Astrocyte (in vitro differentiated cells and primary cell): Measurements from ENCODE around the gene EGFL6. TPM values are rescaled to one million over a fixed set of nuclear protein-coding genes. Genes with fewer than 3 reads are reported as not detected.
A peak's percentile ranks its signal among the peaks of the same experiment; 100 is the strongest.

Experiments
- DNase-seq: peaks from one replicate; pipeline ENCODE4 v3.0.0-alpha.2; 2010; ENCODE audit warnings: low read depth
- FAIRE-seq: peaks from 2 replicates; lab custom pipeline; 2011; peaks lifted over from hg19 to GRCh38; lab: Jason Lieb, UNC
- H2AFZ ChIP-seq: 2 replicates; pipeline ENCODE4 v1.6.0; 2012; ENCODE audit warnings: low read depth, low read length, inconsistent platforms
- H3K27ac ChIP-seq: 2 replicates; pipeline ENCODE4 v1.5.1; 2011; ENCODE audit warnings: low read depth, low read length, inconsistent platforms
- H3K27me3 ChIP-seq: 2 replicates; pipeline ENCODE4 v1.6.0; 2011; ENCODE audit warnings: low read length, inconsistent platforms; ENCODE audit not compliant: insufficient read depth
- H3K36me3 ChIP-seq: 2 replicates; pipeline ENCODE4 v1.5.1; 2011; ENCODE audit warnings: low read length, inconsistent platforms; ENCODE audit not compliant: insufficient read depth
- H3K4me1 ChIP-seq: 2 replicates; pipeline ENCODE4 v1.5.1; 2011; ENCODE audit warnings: low read length, inconsistent platforms; ENCODE audit not compliant: insufficient read depth
- H3K4me2 ChIP-seq: 2 replicates; pipeline ENCODE4 v1.6.0; 2012; ENCODE audit warnings: low read length, inconsistent platforms
- H3K4me3 ChIP-seq: 2 replicates; pipeline ENCODE4 v1.5.1; 2011; ENCODE audit warnings: low read depth, mild to moderate bottlenecking, low read length, inconsistent platforms; ENCODE audit not compliant: insufficient read depth
- H3K79me2 ChIP-seq: 2 replicates; pipeline ENCODE4 v1.6.0; 2012; ENCODE audit warnings: mild to moderate bottlenecking, low read length, inconsistent platforms; ENCODE audit not compliant: insufficient read depth
- H3K9ac ChIP-seq: 2 replicates; pipeline ENCODE4 v1.6.0; 2012; ENCODE audit warnings: mild to moderate bottlenecking, low read length, inconsistent platforms
- H3K9me3 ChIP-seq: 2 replicates; pipeline ENCODE4 v1.5.1; 2012; ENCODE audit warnings: low read depth, mild to moderate bottlenecking, low read length, inconsistent platforms; ENCODE audit not compliant: insufficient read depth
- H4K20me1 ChIP-seq: 2 replicates; pipeline ENCODE4 v1.6.0; 2012; ENCODE audit warnings: low read length, inconsistent platforms; ENCODE audit not compliant: insufficient read depth
- H3K27ac Mint-ChIP-seq: one replicate; pipeline ENCODE4 v1.8.0; 2021; ENCODE audit warnings: mild to moderate bottlenecking, mixed read lengths; ENCODE audit not compliant: unreplicated experiment
- H3K27me3 Mint-ChIP-seq: one replicate; pipeline ENCODE4 v1.8.0; 2021; ENCODE audit warnings: low read depth, mixed read lengths; ENCODE audit not compliant: unreplicated experiment
- H3K36me3 Mint-ChIP-seq: one replicate; pipeline ENCODE4 v1.8.0; 2021; ENCODE audit warnings: low read depth, mixed read lengths; ENCODE audit not compliant: unreplicated experiment
- H3K4me1 Mint-ChIP-seq: one replicate; pipeline ENCODE4 v1.8.0; 2021; ENCODE audit warnings: low read depth, mixed read lengths; ENCODE audit not compliant: unreplicated experiment
- H3K4me3 Mint-ChIP-seq: one replicate; pipeline ENCODE4 v1.8.0; 2021; ENCODE audit warnings: mild to moderate bottlenecking, moderate library complexity, mixed read lengths; ENCODE audit not compliant: unreplicated experiment
- H3K9me3 Mint-ChIP-seq: one replicate; pipeline ENCODE4 v1.8.0; 2021; ENCODE audit warnings: mild to moderate bottlenecking, mixed read lengths; ENCODE audit not compliant: unreplicated experiment
- CTCF ChIP-seq: IDR thresholded peaks from 2 replicates; pipeline ENCODE4 v1.5.1; 2011; ENCODE audit warnings: low read depth, mild to moderate bottlenecking, inconsistent platforms, low read length, moderate library complexity; ENCODE audit not compliant: insufficient read depth
- EZH2 ChIP-seq: IDR thresholded peaks from 2 replicates; pipeline ENCODE4 v1.6.1; 2012; ENCODE audit warnings: mild to moderate bottlenecking, low read length, inconsistent platforms; ENCODE audit not compliant: insufficient read depth
- total RNA-seq: library from RNA; stranded (reverse); gene quantifications from 2 replicates; pipeline ENCODE4 v1.2.1, GENCODE V29; 2021

Gene EGFL6
- total RNA-seq, 1 donor from 2014 or later = 0.18 TPM

- no peaks in the 10 kb centered on the region for H3K9me3 ChIP-seq
- H3K9ac ChIP-seq = no peak overlapping the region
- no peak overlapping the region for H3K4me2 ChIP-seq
- H3K79me2 ChIP-seq = no peaks in the 10 kb centered on the region
- no peaks in the 10 kb centered on the region for H3K27me3 Mint-ChIP-seq
- H3K4me1 Mint-ChIP-seq = no peaks in the 10 kb centered on the region
- H3K4me3 ChIP-seq = no peak overlapping the region
- H4K20me1 ChIP-seq = no peaks in the 10 kb centered on the region
- H3K36me3 ChIP-seq = no peaks in the 10 kb centered on the region
- no peaks in the 10 kb centered on the region for H3K4me1 ChIP-seq
- no peak overlapping the region for H2AFZ ChIP-seq
- no peaks in the 10 kb centered on the region for H3K27me3 ChIP-seq
- H3K27ac Mint-ChIP-seq = no peak overlapping the region
- FAIRE-seq = peak; percentile 60
- no peaks in the 10 kb centered on the region for H3K36me3 Mint-ChIP-seq
- peaks cover 3% of the 10 kb centered on the region for H3K9me3 Mint-ChIP-seq
- TF ChIP-seq EZH2 (no peak), CTCF (no peak)
- H3K4me3 Mint-ChIP-seq = no peak overlapping the region
- DNase-seq = no peak
- no peak overlapping the region for H3K27ac ChIP-seq
Observed at GRCh38 chrX:13550346-13550745, 19.1 kb upstream of the EGFL6 start.

DNA sequence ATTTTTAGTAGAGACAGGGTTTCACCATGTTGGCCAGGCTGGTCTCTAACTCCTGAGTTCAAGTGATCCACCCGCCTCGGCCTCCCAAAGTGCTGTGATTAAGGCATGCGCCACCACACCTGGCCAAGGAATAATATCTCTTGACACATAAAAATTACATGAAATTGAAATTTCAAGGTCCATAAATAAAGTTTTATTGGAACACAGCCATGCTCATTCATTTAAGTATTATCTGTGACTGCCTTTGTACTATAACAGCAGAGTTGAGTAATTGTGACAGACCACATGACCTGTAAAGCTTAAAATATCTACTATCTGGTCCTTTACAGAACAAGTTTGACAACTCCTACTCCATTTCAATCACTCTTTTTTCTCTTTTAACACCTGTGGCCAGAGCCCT, 17.8 kb upstream of the EGFL6 start:
- no peaks in the 10 kb centered on the region for H4K20me1 ChIP-seq
- no peak overlapping the region for H3K4me3 ChIP-seq
- H3K4me1 ChIP-seq = no peaks in the 10 kb centered on the region
- no peak for FAIRE-seq
- no peaks in the 10 kb centered on the region for H3K27me3 ChIP-seq
- Mint-ChIP-seq H3K4me3 (no peak overlapping the region), H3K36me3 (no peaks in the 10 kb centered on the region), H3K9me3 (peaks cover 3% of the 10 kb centered on the region), H3K27me3 (no peaks in the 10 kb centered on the region), H3K4me1 (no peaks in the 10 kb centered on the region), H3K27ac (no peak overlapping the region)
- no peak for DNase-seq
- TF ChIP-seq CTCF (no peak), EZH2 (no peak)
- no peak overlapping the region for H3K4me2 ChIP-seq
- H3K36me3 ChIP-seq = no peaks in the 10 kb centered on the region
- H3K9me3 ChIP-seq = no peaks in the 10 kb centered on the region
- H3K9ac ChIP-seq = no peak overlapping the region
- no peak overlapping the region for H2AFZ ChIP-seq
- H3K79me2 ChIP-seq = no peaks in the 10 kb centered on the region
- H3K27ac ChIP-seq = no peak overlapping the region

DNA sequence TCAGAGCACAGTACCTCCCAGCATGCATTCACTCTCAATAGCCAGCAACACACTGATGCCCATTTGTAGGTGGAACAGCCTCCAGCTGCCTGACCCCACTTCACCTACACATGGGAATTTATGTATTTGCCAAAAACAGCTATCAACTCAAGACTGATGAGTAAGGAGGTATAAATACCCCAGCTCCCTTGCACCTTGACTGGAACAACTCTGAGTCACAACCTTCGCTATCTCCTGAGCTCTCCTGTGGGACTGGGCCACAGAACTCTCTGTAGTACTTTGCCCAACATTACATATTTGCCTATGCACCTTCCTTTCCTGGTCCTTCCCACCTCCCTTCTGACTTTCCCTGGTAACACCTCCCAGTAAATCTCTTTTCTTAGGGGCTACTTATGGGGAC, 16.5 kb upstream of the EGFL6 start:
- Histone ChIP-seq H3K36me3 (no peaks in the 10 kb centered on the region), H3K4me1 (no peaks in the 10 kb centered on the region), H3K4me2 (no peak overlapping the region), H3K27me3 (no peaks in the 10 kb centered on the region), H3K9ac (no peak overlapping the region), H3K4me3 (no peak overlapping the region), H2AFZ (no peak overlapping the region), H3K27ac (no peak overlapping the region), H3K79me2 (no peaks in the 10 kb centered on the region), H4K20me1 (no peaks in the 10 kb centered on the region), H3K9me3 (no peaks in the 10 kb centered on the region)
- TF ChIP-seq EZH2 (no peak), CTCF (no peak)
- Mint-ChIP-seq H3K4me3 (no peak overlapping the region), H3K36me3 (no peaks in the 10 kb centered on the region), H3K27me3 (no peaks in the 10 kb centered on the region), H3K27ac (no peak overlapping the region), H3K4me1 (no peaks in the 10 kb centered on the region), H3K9me3 (peaks cover 3% of the 10 kb centered on the region)
- DNase-seq (no peak), FAIRE-seq (peak; percentile 43)
